ENCODE data around the gene NRP1. TPM values are rescaled to one million over a fixed set of nuclear protein-coding genes. Genes with fewer than 3 reads are reported as not detected.

Gene NRP1
- polyA plus RNA-seq, 3 donors from 2014 or later, result 0.15 to 1.2 (median 0.65) TPM

- Mint-ChIP-seq H3K27ac (no peak overlapping the region), H3K4me3 (no peak overlapping the region), H3K9me3 (no peaks in the 10 kb centered on the region), H3K36me3 (no peaks in the 10 kb centered on the region), H3K27me3 (ENCODE audit: low read depth in 3 of 3) (peaks cover 1 to 11% (median 8%) of the 10 kb centered on the region in 3 donors), H3K4me1 (no peaks in the 10 kb centered on the region)
- no peak for DNase-seq
These were observed 48.1 kb downstream of the NRP1 start for GRCh38 chr10:33286157-33286934.

GRCh38 chr10:33284945-33285344 is 49.5 kb downstream of the NRP1 start:
- Mint-ChIP-seq H3K36me3 (no peaks in the 10 kb centered on the region), H3K4me1 (no peaks in the 10 kb centered on the region), H3K27me3 (ENCODE audit: low read depth in 3 of 3) (peaks cover 1 to 11% (median 8%) of the 10 kb centered on the region in 3 donors), H3K4me3 (no peak overlapping the region), H3K27ac (no peak overlapping the region), H3K9me3 (no peaks in the 10 kb centered on the region)
- DNase-seq, result no peak

- H3K27ac Mint-ChIP-seq, result no peak overlapping the region
- no peaks in the 10 kb centered on the region for H3K36me3 Mint-ChIP-seq
- no peak overlapping the region for H3K4me3 Mint-ChIP-seq
- no peaks in the 10 kb centered on the region for H3K9me3 Mint-ChIP-seq
- H3K4me1 Mint-ChIP-seq, result no peaks in the 10 kb centered on the region
- peaks cover 6 to 17% (median 7%) of the 10 kb centered on the region in 3 donors for H3K27me3 Mint-ChIP-seq (ENCODE audit: low read depth in 3 of 3)
- no peak for DNase-seq
These were observed 54.5 kb downstream of the NRP1 start for GRCh38 chr10:33279811-33280602.

GRCh38 chr10:33279276-33279675 is 55.2 kb downstream of the NRP1 start:
- DNase-seq, result no peak
- H3K4me1 Mint-ChIP-seq, result no peaks in the 10 kb centered on the region
- H3K9me3 Mint-ChIP-seq, result no peaks in the 10 kb centered on the region
- H3K27ac Mint-ChIP-seq, result no peak overlapping the region
- H3K4me3 Mint-ChIP-seq, result no peak overlapping the region
- peaks cover 7 to 23% (median 8%) of the 10 kb centered on the region in 3 donors for H3K27me3 Mint-ChIP-seq (ENCODE audit: low read depth in 3 of 3)
- H3K36me3 Mint-ChIP-seq, result no peaks in the 10 kb centered on the region

GRCh38 chr10:33278198-33278597 is 56.3 kb downstream of the NRP1 start:
- Mint-ChIP-seq H3K36me3 (no peaks in the 10 kb centered on the region), H3K4me1 (no peaks in the 10 kb centered on the region), H3K9me3 (no peaks in the 10 kb centered on the region), H3K27me3 (ENCODE audit: low read depth in 3 of 3) (peaks cover 8 to 17% (median 8%) of the 10 kb centered on the region in 3 donors), H3K27ac (no peak overlapping the region), H3K4me3 (no peak overlapping the region)
- no peak for DNase-seq

- DNase-seq, result no peak
- no peaks in the 10 kb centered on the region for H3K4me1 Mint-ChIP-seq
- no peak overlapping the region for H3K4me3 Mint-ChIP-seq
- H3K27ac Mint-ChIP-seq, result no peak overlapping the region
- no peaks in the 10 kb centered on the region for H3K36me3 Mint-ChIP-seq
- peaks cover 3 to 19% (median 8%) of the 10 kb centered on the region in 3 donors for H3K27me3 Mint-ChIP-seq (ENCODE audit: low read depth in 3 of 3)
- H3K9me3 Mint-ChIP-seq, result no peaks in the 10 kb centered on the region
These were observed 57.3 kb downstream of the NRP1 start for GRCh38 chr10:33277135-33277536.

- Mint-ChIP-seq H3K9me3 (no peaks in the 10 kb centered on the region), H3K27me3 (ENCODE audit: low read depth in 3 of 3) (peaks cover 3 to 19% (median 8%) of the 10 kb centered on the region in 3 donors), H3K4me3 (no peak overlapping the region), H3K4me1 (no peaks in the 10 kb centered on the region), H3K36me3 (no peaks in the 10 kb centered on the region), H3K27ac (no peak overlapping the region)
- no peak for DNase-seq
These were observed 58.1 kb downstream of the NRP1 start for GRCh38 chr10:33276282-33276923.

GRCh38 chr10:33274096-33274785 is 60.2 kb downstream of the NRP1 start:
- Mint-ChIP-seq H3K36me3 (no peaks in the 10 kb centered on the region), H3K9me3 (no peaks in the 10 kb centered on the region), H3K4me1 (no peaks in the 10 kb centered on the region), H3K27me3 (ENCODE audit: low read depth in 3 of 3) (peaks cover 5 to 26% (median 8%) of the 10 kb centered on the region in 3 donors), H3K27ac (no peak overlapping the region), H3K4me3 (no peak overlapping the region)
- DNase-seq, result no peak

GRCh38 chr10:33273295-33274002 is 61.0 kb downstream of the NRP1 start:
- Mint-ChIP-seq H3K4me1 (peaks cover 0 to under 1% of the 10 kb centered on the region in 2 donors), H3K27ac (no peak overlapping the region), H3K9me3 (no peaks in the 10 kb centered on the region), H3K4me3 (no peak overlapping the region), H3K27me3 (ENCODE audit: low read depth in 3 of 3) (peaks cover 4 to 26% (median 5%) of the 10 kb centered on the region in 3 donors), H3K36me3 (no peaks in the 10 kb centered on the region)
- no peak for DNase-seq

GRCh38 chr10:33272635-33273034 is 61.8 kb downstream of the NRP1 start:
- DNase-seq, result no peak
- H3K27ac Mint-ChIP-seq, result no peak overlapping the region
- peaks cover 4 to 26% (median 5%) of the 10 kb centered on the region in 3 donors for H3K27me3 Mint-ChIP-seq (ENCODE audit: low read depth in 3 of 3)
- H3K36me3 Mint-ChIP-seq, result no peaks in the 10 kb centered on the region
- H3K4me3 Mint-ChIP-seq, result no peak overlapping the region
- peaks cover 6 to 9% of the 10 kb centered on the region in 2 donors for H3K4me1 Mint-ChIP-seq
- H3K9me3 Mint-ChIP-seq, result no peaks in the 10 kb centered on the region

GRCh38 chr10:33271969-33272583 is 62.4 kb downstream of the NRP1 start:
- Mint-ChIP-seq H3K27me3 (ENCODE audit: low read depth in 3 of 3) (peaks cover 1 to 26% (median 5%) of the 10 kb centered on the region in 3 donors), H3K4me3 (no peak overlapping the region), H3K27ac (no peak overlapping the region), H3K9me3 (no peaks in the 10 kb centered on the region), H3K4me1 (peaks cover 10 to 15% of the 10 kb centered on the region in 2 donors), H3K36me3 (no peaks in the 10 kb centered on the region)
- no peak for DNase-seq

GRCh38 chr10:33270971-33271370 is 63.5 kb downstream of the NRP1 start:
- no peak for DNase-seq
- Mint-ChIP-seq H3K9me3 (no peaks in the 10 kb centered on the region), H3K4me1 (peaks cover 14 to 19% of the 10 kb centered on the region in 2 donors), H3K36me3 (no peaks in the 10 kb centered on the region), H3K27me3 (ENCODE audit: low read depth in 3 of 3) (peaks cover 1 to 19% (median 5%) of the 10 kb centered on the region in 3 donors), H3K4me3 (no peak overlapping the region), H3K27ac (no peak overlapping the region)
